GM18517 (cell line): Measurements from ENCODE around the gene FAAP100.

Experiments
- ATAC-seq: cut with Tn5 transposase; IDR thresholded peaks from one replicate; pipeline ENCODE4 v1.9.1; 2021; ENCODE audit warnings: mild to moderate bottlenecking, moderate library complexity; ENCODE audit not compliant: unreplicated experiment

Gene FAAP100

DNA sequence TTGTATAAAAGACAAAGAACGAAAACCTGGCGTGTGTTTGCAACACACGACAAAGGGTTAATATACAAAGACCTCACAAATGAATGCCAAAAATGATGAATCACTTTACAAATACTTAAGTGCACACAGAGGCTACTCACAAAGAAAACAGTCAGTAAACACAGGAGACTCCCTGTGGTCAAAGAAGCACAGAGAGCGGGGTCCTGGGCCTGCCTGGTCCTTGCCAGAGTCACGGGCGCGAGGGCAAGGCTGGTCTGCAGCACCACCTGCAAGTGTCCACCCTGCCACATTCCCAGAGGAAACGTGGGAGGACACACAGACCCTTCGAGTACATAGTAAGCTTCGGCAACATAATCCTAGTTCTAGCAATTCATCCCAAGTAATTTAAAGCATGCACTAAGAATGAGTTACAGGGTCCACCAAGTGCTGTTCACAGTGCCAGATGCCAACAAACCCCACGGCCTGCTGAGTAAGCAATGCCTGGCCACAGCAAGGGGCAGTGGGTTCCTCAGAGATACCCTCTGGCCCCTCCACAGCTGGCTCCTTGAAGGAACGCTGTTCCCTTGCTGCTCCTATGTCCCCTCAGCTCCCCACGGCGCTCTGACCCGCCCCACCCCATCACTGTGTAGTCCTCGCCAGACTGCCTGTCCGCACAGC lies 24.6 kb upstream of the FAAP100 start:
- ATAC-seq, result no peak

DNA sequence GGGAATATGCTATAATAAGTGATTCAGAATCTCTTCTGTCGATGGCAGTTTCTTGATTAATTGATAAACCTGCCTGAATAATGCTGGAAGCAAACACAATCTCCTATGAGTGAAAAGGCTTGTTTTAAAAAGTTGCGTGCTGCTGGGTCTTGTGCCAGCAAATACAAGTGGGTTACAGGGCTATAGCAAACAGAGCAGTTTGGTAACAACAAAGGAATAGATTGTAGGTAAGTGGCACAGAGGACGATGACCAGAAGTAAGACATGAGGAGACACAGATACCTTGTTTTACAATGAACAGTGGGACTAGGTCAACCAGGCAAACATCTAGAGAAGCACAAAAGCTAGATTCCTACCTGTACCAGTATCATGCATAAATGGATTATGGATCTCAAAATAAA lies 23.7 kb upstream of the FAAP100 start:
- ATAC-seq, result no peak

DNA sequence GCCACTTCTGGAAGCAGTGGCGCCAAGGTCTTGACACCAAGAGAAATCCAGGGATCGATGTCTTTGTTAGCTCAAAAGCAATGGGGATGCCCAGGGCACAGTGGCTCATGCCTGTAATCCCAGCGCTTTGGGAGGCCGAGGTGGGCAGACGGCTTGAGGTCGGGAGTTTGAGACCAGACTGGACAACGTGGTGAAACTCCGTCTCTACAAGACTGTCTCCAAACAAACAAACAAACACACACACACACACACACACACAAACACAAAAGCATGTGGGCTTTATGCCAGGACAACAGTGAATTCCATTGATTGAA lies 22.4 kb upstream of the FAAP100 start:
- ATAC-seq, result no peak

DNA sequence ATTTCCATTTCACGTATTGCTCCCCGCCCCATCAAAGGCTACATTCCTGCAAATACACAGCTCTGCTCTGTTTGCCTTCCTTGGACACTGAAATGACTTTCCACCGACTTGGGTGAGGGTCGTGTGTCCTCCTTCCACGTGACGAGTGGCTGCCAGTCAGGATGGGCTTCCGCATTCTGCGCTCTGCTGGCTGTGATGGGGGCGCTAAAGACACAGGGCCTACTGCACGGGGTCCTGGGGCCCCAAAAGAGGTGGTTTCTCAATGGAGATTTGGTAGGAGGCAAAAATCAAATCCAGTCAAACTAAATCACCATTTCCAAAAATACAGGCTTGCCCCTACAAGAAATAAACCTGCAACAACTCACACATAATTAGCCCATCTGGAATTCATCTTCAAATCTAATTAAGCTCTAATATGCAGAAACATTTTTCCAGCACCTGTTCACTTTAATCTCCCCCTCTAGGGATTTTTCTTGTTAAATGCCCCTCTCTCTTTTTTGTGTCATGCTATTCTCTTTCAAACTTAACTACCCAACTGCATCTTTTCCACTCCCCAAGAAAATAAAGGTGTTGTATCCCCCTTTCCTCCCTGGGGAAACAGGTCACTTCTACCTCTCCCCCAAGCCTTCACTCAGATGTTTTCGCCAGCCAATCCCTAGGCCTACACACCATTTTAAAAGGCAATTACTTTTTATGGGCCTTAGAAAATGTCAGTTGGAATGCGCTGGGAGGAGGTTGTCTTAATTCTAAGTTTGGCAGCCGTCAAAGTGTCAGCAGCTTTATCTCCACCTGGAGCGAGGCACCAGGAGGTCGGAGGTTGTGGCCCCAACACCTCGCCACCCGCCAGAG lies 21.9 kb upstream of the FAAP100 start:
- no peak for ATAC-seq

DNA sequence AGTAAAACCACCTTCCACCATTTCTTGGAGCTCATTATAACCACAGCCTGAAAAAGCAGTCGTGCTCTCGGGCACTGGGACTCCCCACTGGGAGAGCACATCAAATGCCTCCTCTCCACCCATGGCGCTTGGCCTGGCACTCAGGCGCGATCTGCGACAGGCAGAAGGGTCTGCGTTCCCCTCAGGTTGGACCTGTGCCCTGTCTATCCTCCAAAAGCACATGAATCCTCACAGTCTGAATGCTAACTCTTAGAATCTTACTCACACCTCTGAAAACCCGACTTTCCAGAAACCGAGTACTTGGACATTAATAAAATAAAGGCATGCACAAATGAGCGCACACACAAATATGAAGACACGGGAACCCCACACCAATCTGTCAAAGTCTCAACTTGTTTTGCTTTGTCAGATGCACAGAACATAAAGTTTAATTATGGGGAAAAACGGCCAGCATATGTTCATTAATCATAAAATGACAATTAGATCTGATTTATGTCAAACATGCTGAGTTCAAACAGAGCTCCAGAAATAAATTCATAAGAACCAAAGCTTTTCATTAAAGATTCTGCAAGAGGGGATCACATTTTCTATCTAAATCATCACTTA lies 20.5 kb upstream of the FAAP100 start:
- no peak for ATAC-seq

DNA sequence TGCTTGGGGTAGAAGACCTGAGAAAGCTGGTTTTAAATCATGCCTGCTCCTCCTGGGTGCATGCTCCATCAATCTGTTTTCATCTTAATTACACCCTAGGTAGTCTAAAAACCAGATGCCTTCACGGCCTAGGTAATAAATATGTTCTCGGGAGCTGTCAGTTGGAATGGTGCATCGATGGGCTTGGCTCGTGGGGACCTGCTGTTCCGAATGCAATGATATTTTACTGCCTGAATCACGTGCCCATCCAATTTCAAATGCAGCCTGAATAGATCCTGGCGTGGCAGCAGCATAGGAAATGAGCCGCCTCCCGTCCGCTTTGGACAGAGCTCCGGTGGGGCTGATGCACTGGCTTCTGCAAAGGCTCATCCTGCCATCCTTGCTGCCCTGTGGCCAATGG lies 18.8 kb upstream of the FAAP100 start:
- no peak for ATAC-seq

DNA sequence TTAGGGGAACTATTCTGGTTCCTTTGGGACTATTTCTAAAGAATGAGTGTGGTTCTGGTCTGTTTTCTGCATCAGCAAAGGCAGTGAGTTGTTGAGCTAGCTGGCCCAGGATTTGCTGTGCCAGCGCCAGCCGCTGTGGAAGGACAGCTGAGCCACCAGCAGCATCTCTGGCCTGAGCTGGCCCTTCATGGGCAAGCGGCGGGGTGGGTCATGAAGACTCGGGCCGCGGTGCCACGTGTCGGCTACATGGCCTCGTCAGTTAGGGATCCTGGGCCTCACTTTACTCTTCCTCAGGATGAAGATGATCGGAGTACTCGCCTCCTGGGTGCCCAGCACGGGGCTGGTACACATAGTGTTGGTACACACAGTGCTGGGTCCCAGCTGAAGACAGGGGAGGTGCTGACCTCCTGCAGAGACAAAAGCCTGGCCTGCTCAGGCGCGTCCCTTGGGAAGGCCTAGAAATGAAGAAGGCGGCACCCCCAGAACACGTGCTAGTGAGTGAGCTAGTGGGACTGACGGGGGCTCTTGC lies 17.9 kb upstream of the FAAP100 start:
- no peak for ATAC-seq

DNA sequence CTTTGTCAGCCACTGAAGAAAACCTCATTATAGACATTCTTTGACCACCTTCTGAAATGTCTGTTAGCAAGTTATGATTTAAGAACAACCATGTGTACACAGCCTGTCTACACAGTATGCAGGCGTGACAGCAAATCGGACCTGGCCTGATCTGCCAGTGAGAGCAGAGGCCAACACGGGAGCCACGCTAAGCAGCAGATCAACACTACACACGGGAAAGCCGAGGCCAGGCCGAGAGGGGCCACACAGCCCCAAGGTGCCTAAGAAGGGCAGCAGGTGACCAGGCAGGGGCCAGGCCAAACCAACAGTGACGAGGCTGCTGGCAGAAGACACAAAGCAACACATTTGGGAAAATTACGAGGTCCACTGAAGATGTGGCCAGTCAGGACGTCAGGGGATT lies 16.3 kb upstream of the FAAP100 start:
- ATAC-seq, result no peak

DNA sequence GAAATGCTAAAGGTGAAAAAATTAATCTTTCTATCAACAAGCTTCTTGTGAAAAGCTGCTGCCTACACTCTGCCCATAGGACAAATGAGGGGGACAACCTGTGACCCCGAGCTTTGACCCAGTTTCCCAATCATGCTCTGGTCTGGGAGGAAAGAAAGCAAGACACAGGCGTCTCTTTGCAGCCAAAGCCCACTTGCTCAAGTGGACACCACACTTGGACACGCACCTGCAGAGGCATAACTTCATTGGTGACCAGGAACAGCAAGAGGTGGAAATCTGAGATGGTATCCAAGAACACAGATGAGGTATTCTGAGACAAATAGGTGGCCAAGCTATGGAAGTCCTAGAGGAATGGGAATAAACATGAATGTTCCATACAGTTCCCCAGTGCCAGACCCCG lies 15.0 kb upstream of the FAAP100 start:
- no peak for ATAC-seq

DNA sequence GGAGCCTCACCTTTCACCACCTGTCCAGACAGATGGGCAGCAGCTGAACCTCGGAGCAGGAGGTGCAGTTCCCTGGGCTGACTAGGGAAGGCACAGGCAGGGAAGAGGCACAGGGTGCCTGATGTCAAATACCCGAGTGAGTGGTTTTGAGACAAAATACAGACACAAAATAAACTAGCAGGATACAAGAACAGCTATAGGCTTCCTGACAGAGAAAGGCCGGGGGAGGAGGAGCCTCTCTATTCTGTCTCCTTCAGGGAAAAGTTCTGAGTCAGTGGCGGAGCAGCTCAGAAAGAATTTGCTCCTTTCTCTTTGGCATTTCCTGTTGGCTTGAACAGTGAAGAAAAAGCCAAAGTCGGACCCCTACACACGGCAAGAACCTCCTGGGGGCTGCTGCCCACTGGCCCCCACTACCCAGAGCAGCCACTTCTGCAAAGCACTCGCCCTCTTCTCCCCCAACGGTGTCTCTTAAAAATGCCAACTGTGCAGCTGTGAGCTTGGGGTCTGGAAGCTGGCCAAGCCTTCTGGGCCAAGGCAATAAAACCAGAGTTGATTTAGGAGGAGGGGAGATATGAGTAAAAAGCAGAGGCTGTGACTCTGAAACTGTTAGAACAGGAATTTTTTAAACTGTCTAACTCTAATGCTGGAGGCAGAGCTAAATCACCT lies 14.4 kb upstream of the FAAP100 start:
- no peak for ATAC-seq

DNA sequence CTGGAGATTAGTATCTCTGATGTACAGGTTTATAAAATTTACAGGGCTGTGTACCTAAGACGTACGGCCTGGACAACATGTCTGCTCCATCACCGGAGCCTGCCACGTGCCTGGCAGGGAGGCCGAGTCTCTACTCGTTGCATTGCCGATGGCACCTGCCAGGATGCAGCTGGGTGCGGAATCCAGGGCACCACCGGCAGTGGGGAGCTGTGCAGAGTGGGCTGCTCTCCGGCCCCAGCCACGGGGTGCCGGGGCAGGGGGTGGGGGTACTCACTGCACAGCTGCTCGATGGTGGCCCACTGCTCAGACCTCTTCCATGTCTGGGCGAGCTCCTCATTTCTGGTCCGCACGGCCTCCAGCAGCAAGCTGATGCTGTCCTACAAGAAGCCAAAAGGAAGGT lies 13.1 kb upstream of the FAAP100 start:
- no peak for ATAC-seq

DNA sequence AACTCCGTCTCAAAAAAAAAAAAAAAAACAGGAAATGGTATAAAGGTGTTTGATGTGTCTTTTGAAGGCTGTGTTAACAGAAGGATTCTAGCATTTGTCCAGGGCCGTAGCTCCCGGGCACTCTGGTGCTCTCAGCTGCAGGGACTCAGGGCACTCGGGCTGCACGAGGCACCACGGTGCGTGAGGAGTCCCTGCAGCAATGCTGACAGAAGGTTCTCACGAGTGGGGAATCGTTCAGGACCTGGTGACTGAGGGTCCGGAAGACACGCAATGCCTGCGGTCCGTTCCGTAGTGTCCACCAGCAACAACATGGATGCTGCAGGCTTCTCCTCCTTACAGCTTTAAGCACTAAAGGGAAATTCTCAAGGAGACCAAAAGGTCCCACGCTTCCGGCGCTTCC lies 12.6 kb upstream of the FAAP100 start:
- ATAC-seq, result no peak

DNA sequence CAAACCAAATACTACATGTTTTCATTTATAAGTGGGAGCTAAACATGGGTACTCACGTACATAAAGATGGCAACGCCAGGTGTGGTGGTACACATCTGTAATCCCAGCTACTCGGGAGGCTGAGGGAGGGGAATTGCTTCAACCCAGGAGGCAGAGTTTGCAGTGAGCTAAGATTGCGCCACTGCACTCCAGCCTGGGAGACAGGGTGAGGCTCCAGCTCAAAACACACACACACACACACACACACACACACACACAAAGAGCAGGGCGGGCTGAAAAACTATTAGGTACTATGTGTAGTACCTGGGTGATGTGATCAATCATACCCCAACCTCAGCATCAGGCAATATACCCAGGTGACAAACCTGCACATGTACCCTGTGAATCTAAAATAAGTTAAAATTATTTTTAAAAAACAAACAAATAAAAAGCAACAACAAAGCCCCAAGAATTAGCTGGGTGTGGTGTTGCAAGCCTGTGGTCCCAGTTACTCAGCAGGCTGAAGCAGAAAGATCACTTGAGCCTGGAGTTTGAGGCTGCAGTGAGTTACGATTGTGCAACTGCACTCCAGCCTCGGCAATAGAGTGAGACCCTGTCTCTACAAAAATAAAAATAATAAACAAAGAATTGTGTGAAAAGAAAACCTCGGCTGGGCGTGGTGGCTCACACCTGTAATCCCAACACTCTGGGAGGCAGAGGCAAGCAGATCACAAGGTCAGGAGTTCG lies 11.9 kb upstream of the FAAP100 start:
- no peak for ATAC-seq

DNA sequence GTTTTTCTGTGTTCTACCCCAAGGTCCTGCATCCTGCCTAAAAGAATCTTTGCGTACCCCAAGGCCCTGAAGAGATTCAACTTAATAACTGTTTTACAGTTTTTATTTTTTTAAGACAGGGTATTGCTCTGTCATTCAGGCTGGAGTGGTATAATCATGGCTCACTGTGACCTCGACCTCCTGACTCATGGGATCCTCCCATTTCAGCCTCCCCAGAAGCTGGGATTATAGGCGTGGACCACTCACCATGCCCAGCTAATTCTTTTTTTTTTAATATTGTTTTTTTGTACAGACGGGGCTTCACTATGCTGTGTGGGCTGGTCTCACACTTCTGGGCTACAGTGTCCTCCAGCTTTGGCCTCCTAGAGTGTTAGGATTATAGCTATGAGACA lies 9.3 kb upstream of the FAAP100 start:
- ATAC-seq, result no peak

DNA sequence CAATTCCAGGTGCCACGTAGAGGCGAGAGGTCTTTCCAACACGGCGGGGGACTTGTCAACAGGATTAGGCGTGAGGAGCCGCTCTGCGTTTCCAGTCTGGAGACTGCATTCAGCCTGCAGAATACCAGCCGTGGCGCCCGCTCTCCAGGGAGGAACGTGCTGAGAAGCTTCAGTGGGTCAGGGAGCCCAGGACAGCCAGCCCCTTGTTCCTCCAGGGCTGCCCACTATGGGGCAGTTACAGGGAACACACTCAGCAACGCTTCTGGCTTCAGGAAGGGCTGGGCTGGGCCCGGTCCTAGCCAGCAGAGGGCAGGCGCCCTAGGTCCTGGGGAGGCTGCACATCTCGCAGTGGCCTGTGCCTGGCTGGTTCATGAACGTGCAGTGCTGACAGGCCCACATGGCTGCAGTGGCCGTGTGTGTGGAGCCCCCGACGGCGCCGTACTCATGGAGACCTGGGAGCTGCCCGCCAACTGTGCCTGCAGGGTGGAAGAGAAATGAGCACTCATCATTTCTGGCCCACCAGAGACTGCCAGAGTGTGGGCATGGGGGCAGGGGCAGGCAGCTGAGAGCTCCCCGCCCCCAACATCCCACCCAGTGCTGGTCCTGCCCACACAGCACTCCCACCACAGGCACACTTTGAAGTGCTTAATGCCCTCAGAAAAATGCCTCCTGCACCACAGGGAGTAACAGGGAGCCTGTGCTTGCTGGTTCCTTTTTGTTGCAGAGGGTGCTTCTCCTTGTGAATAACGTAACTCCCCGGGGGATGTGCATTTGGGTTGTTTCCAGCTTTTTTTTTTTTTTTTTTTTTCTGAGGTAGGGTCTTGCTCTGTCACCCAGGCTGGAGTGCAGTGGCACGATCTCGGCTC lies 7.0 kb upstream of the FAAP100 start:
- no peak for ATAC-seq

DNA sequence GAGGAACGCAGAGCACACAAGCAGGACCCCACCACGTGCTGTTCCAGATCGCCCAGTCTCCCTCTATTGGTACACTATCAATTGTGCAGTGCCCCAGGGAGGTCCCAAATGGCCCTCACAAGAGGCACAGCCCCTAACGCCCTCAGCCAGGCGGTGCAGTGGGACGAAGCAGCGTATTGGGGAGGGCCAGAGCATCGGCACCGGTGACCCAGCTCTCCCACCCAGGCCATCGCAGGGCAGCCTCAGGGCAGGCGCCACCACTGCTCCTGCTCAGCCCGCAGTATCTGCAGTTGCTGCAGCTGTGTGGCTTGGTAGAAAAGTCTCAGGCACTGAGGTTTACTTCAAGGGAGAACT lies 5.9 kb upstream of the FAAP100 start:
- no peak for ATAC-seq

DNA sequence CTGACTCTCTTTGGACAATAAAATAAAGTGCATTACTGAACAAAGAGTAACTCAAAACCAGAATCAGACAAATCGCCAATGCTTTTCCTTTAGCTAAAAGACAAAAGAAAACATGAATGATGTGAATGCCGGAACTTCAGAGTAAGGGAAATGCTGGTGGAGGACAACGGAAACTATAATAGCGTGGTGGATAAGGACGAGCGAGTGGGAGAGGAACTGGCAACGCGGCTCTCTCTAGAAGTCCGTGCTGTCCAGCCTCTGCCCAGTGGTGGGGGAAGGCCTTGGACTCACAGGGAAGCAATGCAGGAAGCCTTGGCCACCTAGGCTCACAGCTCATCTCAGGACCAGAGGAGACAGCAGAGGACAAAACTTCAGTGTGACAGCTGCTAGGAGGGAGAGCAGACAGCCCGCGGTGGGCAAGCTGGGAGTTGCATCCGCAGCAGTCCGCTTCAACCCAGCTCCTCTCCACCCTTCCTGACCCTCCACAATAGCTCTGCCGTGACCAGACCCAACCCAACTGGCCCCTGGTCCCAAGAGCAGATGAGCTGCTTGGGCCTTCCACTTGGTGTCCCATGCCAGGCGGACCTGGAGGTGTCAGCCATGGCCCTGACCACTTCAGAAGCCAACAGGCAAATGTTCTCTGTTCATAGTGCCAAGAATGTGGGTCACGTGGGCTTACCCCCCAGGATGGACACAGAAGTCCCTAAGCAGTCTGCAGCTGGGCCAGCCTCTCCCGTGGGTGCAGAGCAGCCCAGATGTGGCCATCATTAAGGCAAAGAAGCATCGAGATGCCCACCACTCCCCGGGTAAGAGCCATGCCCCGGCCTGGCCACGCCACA lies 5.3 kb upstream of the FAAP100 start:
- no peak for ATAC-seq

DNA sequence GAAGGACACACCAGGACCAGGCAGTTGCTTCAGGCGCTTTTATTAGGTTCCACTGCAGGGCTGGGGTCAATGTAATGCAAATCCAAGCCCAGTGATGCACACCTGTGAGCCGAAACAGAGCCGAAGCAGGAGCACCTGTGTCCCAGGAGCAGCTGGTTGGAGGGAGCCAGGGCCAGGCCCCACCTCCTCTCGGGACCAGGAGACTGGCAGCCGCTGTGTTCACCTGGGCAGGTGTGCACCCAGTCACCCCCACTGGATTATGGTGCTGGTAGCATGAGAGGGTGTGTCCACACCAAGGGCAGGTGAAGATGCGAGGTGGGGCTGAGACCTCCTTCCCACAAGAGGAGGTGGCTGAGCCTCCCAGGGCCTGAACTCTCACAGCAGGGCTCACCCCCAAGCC lies 4.7 kb upstream of the FAAP100 start:
- ATAC-seq, result no peak

DNA sequence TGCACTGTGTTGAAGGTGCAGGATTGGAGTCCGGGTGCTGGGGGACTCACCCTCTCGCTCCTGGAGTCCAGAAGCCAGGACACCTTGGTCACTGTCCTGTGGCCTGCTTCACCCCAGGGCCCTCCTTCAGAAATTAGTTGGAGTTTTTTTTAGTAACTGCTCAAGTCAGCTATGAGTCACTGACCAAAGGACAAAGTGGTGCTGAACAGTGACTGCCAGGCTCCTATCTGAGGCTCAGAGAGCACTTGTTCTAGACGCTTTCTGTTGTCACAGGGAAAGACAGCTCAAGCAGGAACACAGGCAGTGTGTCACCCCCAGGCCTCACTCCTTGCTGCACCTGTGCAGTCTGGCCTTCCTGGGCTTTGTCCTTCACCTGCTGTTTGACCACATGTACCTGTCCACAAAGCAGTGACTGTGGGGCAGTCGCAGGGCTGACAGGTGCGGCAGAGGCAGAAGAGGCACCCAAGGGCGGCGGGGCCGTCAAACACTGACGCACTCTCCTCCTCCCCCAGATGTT lies 4.1 kb upstream of the FAAP100 start:
- ATAC-seq, result no peak
